Eye (tissue), 1 donor: ENCODE measurements around the gene RILP.

ENCODE experiments used
- DNase-seq: peaks from one replicate; pipeline ENCODE4 v3.0.0-alpha.2; 2015

The RILP gene

DNA sequence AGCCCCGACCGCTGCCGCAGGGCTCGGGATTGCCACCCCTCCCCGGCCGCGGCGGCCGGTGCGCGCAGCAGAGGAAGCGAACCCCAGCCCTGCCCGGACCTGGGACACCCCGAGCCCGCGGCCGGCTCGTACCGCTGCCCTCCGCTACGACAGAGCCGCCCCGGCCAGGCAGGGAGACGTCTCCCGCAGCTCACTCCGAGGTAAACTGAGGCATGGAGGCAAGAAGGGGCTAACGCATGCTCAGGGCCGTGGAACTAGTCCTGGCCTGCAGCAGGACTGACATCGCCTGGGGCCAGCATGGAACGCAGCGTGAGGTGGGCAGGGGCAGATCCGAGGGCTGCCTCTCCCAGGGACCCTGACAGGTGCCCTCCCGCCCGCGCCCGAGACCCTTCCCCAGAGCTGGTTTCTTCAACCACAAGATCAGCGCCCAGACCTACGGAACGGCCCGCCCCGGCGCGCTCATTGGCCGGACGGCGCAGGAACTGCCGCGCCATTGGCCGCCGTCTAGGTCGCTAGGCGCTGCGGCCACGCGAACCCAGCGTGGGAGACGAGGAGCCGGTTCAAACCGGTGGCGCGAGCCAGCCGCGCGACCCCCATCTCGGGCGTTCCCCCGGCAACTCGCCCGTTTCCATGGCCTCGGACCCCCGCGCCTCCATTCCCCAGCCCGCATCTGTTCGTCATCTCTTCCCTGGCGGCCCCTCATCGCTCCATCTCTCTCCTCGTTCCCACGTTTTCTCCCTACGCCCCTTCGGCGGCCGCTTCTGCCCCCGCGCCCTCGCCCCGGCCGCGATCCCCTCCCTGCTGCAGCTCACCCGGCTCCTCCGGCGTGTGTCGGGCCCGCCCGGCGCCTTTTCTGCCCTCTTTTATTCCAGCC is 21.4 kb downstream of the RILP start, which contains the start of gene SLC43A2:
SLC43A2 (minus strand) TSS at position 853 of the 874 bp plus-strand sequence. CDS start 960 bp downstream, outside the sequence.
- DNase-seq, result peak; percentile 96

- DNase-seq, result no peak
Measured at GRCh38 chr17:1627182-1627981, 22.3 kb downstream of the RILP start.

DNA sequence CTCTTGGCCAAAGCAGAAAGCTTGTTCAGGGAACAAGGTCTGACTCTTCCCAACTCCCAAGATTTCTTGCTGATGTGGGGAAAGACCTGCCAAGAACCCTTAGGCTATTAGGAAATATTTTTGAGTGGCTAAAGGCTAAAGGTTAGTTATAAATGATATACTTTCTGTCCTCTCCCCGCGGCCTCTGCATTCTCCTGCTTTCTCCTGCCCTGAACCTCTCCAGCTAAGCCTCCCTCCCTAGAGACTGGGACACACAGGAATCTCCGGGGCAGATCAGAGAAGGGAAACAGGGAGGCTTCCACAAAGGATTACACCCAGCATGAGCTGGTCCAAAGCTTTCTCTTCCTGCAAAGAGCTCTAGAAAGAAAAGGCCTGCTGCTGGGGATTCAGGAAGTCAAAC is 23.3 kb downstream of the RILP start:
- no peak for DNase-seq

DNA sequence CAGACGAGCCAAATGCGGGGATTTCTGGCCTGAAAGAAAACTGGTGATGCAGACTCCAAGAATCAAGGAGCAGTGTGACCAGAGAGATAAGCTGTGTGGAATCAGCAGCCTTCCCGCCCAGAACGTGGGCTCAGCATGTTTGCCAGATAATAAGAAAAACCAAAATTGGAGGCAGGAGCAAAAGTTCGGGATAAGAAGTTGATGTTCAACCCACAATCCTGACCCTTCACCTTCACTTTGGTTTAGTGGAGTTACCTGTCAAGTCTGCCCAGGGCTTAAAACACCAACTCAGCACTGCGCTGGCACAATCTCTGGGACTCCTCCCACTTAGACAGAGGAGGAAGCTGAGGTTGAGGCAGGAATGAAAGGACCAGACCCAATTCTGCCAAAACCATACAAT is 24.1 kb downstream of the RILP start:
- no peak for DNase-seq

GRCh38 chr17:1625053-1625452 is 24.6 kb downstream of the RILP start:
- DNase-seq, result no peak

GRCh38 chr17:1624650-1625049 is 25.0 kb downstream of the RILP start:
- no peak for DNase-seq

- no peak for DNase-seq
Measured at GRCh38 chr17:1623057-1623630, 26.5 kb downstream of the RILP start.

DNA sequence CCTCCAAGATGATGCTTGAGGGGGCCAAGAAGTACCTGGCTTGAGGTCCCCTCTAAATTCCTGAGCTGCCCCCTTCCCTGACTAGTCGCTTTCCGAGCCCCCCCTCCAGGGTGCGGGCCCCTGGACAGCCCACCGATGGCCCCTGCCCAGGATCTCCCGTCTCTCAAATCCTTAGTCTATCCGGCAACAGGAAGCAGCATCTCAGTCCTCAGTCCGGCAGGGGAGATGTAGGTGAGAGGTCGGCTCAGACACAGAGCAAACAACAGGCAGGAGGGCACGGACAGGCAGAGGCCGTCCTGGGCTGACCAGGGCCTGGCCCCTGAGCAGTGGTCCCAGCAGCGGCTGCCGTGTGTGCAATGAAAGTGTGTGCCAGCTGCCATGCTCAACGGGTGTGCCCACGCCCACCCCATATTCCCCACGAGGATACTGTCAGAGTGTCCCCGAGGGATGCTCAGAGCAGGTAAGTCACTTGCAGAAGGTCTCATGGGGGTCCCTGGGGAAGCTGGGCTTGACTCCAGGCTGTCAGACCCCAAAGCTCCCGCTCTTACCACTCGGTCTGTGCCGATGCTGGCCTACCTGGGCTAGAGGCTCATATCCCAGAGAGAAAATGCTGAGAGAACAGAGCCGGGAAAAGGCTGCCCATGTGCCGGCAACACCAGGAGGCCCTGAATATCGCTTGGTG is 28.3 kb downstream of the RILP start:
- DNase-seq, result no peak

- no peak for DNase-seq
Measured at GRCh38 chr17:1620486-1620885, 29.2 kb downstream of the RILP start.

DNA sequence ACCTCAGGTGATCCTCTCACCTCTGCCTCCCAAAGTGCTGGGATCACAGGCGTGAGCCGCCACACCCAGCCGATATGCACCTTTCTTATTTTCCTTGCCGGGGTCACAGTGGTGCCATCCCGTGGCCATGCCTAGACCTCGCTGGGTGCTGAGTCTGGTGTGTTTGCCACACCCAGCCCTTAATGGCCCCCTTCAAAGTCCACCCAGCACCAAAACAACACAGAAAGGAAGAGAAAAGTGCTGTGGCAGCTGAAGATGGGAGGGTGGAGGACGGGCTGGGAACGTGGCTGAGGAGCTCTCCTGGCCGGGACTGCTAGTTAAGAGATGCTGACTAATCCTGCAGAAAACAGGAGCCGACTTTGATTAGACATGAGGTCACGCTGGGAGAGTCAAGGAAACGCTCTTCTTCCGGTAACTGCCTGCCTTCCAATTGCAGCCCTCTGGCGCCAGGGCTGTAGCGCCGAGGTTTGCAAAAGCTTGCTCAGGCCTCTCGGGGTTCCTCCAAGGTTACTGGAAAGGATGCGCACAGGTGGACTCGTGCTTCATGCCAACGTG is 32.0 kb downstream of the RILP start:
- no peak for DNase-seq

DNA sequence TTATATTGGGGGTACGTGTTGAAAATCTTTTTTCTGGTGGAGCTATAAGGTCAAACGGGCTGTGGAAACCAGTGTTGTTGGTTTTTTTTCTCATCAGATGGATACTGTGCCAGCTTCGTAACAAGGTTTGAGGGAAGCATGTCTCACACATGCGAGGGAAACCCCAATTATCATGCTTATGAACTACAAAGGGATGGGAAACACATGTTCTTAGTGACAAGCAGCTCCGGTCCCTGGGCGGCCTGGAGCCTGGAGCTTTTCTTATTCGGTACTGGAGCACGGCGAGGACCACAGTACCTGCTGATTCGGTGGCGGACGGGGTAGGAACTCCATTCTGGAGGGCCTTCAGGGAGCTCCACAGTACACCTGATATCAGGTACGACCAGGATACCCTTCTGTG is 33.6 kb downstream of the RILP start:
- no peak for DNase-seq

GRCh38 chr17:1612400-1612799 is 37.3 kb downstream of the RILP start:
- DNase-seq, result no peak

GRCh38 chr17:1611715-1612114 is 38.0 kb downstream of the RILP start:
- DNase-seq, result no peak

- no peak for DNase-seq
Measured at GRCh38 chr17:1608676-1609075, 41.0 kb downstream of the RILP start.

DNA sequence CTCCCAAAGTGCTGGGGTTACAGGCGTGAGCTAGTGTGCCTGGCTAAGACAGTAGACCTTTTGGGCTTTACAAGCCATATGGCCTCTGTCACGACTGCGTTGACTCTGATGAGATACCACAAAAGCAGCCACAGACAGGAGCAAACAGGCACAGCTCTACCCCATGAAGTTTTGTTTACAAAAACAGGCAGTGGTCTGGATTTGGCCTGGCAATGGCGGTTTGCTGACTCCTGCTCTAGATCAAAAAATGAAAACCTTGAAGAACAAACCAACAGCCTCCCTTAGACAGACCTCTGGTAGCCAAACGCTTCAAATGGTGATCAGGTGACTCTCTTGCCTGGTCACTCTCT is 41.7 kb downstream of the RILP start:
- DNase-seq, result no peak

- DNase-seq, result peak; percentile 63
Measured at GRCh38 chr17:1606352-1606985, 43.2 kb downstream of the RILP start.

DNA sequence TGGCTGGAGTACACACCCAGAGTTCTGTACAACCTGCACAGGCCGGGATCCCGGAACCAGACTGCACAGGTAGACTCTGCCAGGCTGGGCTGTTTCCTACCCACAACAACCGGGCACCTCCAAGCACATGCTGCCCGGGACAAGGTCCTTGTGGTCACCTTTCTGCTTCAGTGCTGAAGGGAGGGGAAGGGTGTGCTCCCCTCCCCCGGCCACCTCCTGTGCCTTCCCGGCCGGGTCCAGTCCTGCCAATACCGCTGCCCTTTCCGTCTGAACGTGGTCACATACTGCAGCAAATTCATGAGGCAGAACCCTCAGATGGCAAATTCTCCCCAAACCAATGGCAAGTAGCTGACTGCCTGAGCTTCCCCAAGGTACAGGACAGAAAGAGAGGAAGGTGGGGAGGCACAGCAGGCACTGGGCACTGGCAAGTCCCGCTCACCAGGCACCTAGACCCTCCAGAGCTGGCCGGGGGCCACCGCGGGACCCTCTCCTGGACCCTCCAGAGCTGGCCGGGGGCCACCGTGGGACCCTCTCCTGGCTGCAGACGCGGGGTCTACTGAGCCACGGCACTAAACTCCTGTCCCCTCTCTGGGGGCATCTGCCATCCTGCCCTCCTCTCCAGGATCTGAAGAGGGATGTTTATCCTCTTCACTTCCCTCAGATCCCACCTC is 43.9 kb downstream of the RILP start:
- DNase-seq, result peak; percentile 41

DNA sequence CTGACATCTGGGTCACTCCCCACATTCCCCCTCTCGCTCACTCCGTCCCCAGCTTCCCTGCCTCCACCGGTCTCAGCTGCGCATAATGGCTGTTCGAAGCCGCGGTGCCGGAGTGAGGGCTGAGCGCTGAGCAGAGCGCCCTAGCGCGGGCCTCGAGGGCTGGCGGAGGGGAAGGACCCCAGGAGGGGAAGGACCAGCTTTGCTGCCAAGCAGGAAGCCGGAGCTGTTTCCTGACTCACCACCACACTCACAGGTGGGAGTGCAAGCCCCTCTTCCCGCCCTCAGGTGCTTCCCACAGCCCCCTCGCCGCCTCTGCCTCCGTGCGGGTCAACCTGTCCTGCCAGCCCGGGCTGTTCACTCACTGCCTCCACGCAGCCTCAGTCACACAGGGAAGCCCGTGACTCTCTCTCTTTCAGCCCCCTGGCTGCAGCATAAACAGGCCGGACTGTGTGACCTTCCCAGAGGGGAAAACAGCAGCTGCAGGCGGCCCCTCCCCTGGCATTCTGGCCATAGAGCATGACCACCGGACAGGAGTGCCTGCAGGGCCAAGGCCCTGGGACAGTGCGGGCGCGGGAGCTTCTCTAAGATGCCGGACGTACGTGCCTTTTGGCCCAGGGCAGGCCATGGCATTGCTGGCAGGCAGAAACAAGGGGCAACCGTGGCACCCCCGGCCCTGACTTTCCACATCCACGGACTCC is 44.7 kb downstream of the RILP start:
- DNase-seq, result peak; percentile 77

GRCh38 chr17:1601571-1601970 is 48.1 kb downstream of the RILP start:
- DNase-seq, result no peak

- no peak for DNase-seq
Measured at GRCh38 chr17:1598399-1599095, 51.1 kb downstream of the RILP start.
